SK-N-SH (cell line): ENCODE data around the gene TSTD1. TPM values are rescaled to one million over a fixed set of nuclear protein-coding genes. Genes with fewer than 3 reads are reported as not detected.

Experiments
- polyA plus RNA-seq, 3 experiments: library from polyadenylated mRNA; depleted of rRNA; stranded (reverse); fragments of >200 nt; gene quantifications; 2 replicates each; pipeline ENCODE4 v1.2.3, GENCODE V29; 2012
- small RNA-seq, 7 experiments: library from RNA; depleted of rRNA; stranded (forward); fragments of <200 nt; gene quantifications; one replicate each; pipeline ENCODE3, GENCODE V24; 2012

TSTD1 gene
- polyA plus RNA-seq, 1 of the 3 experiments (the other 2 are of a cell fraction), result 93.9 TPM

Small RNA genes within 50 kb of the gene (small RNA-seq; reads per million reads assigned to genes)
- 0 reads per million in 7 experiments for gene AL591806.2

Other genes with a start within 250 kb of the TSTD1 start
- gene LY9, start 242.8 kb downstream of the TSTD1 start, polyA plus RNA-seq (2012; rRNA removed), result not detected in 2 replicates
- not detected in 2 replicates for gene CD244, start 176.1 kb downstream of the TSTD1 start, polyA plus RNA-seq (2012; rRNA removed)
- not detected in 2 replicates for gene ITLN1, start 153.8 kb downstream of the TSTD1 start, polyA plus RNA-seq (2012; rRNA removed)
- gene ITLN2, start 84.2 kb downstream of the TSTD1 start, polyA plus RNA-seq (2012; rRNA removed), result not detected in 2 replicates
- 9.0 and 13.7 TPM in 2 replicates for gene F11R, start 17.8 kb downstream of the TSTD1 start, polyA plus RNA-seq (2012; rRNA removed)
- 43.1 and 61.9 TPM in 2 replicates for gene USF1, start 7.0 kb upstream of the TSTD1 start, polyA plus RNA-seq (2012; rRNA removed)
- 0.05 TPM in 1 of 2 replicates, not detected in the other for gene ARHGAP30, start 30.9 kb upstream of the TSTD1 start, polyA plus RNA-seq (2012; rRNA removed)
- 0.59 and 1.9 TPM in 2 replicates for gene NECTIN4, start 50.6 kb upstream of the TSTD1 start, polyA plus RNA-seq (2012; rRNA removed)
- 4.4 and 4.7 TPM in 2 replicates for gene KLHDC9, start 59.4 kb upstream of the TSTD1 start, polyA plus RNA-seq (2012; rRNA removed)
- 340 and 445 TPM in 2 replicates for gene PFDN2, start 79.1 kb upstream of the TSTD1 start, polyA plus RNA-seq (2012; rRNA removed)
- 38.7 and 48.9 TPM in 2 replicates for gene NIT1, start 79.1 kb upstream of the TSTD1 start, polyA plus RNA-seq (2012; rRNA removed)
- gene DEDD, start 93.7 kb upstream of the TSTD1 start, polyA plus RNA-seq (2012; rRNA removed), result 43.1 and 45.0 TPM in 2 replicates
- 150 and 201 TPM in 2 replicates for gene UFC1, start 115.0 kb upstream of the TSTD1 start, polyA plus RNA-seq (2012; rRNA removed)
- 24.5 and 26.8 TPM in 2 replicates for gene USP21, start 120.5 kb upstream of the TSTD1 start, polyA plus RNA-seq (2012; rRNA removed)
- gene PPOX, start 127.5 kb upstream of the TSTD1 start, polyA plus RNA-seq (2012; rRNA removed), result 30.7 and 47.3 TPM in 2 replicates
- gene B4GALT3, start 138.5 kb upstream of the TSTD1 start, polyA plus RNA-seq (2012; rRNA removed), result 50.5 and 56.5 TPM in 2 replicates
- gene ADAMTS4, start 160.1 kb upstream of the TSTD1 start, polyA plus RNA-seq (2012; rRNA removed), result 1.2 and 1.6 TPM in 2 replicates
- 203 and 210 TPM in 2 replicates for gene NDUFS2, start 163.4 kb upstream of the TSTD1 start, polyA plus RNA-seq (2012; rRNA removed)
- gene FCER1G, start 176.3 kb upstream of the TSTD1 start, polyA plus RNA-seq (2012; rRNA removed), result 0.34 and 0.61 TPM in 2 replicates
- gene APOA2, start 184.7 kb upstream of the TSTD1 start, polyA plus RNA-seq (2012; rRNA removed), result not detected in 2 replicates
- 9.7 and 11.9 TPM in 2 replicates for gene TOMM40L, start 187.1 kb upstream of the TSTD1 start, polyA plus RNA-seq (2012; rRNA removed)
- not detected in 2 replicates for gene NR1I3, start 199.2 kb upstream of the TSTD1 start, polyA plus RNA-seq (2012; rRNA removed)
- not detected in 2 replicates for gene PCP4L1, start 219.8 kb upstream of the TSTD1 start, polyA plus RNA-seq (2012; rRNA removed)